HepG2 (cell line): Measurements from ENCODE around the gene AAMP. TPM values are rescaled to one million over a fixed set of nuclear protein-coding genes. Genes with fewer than 3 reads are reported as not detected.

Experiments
- CCAR2 ChIP-seq: fragments of 200-400 bp; formaldehyde crosslinking; optimal IDR thresholded peaks from 2 replicates; pipeline ENCODE3; 2018; ENCODE audit warnings: low read depth, mild to moderate bottlenecking, low read length, moderate library complexity
- HDAC6 ChIP-seq: fragments of 200-600 bp; sonication (generic); IDR thresholded peaks from 2 replicates; pipeline ENCODE4 v1.7.0; 2017; ENCODE audit warnings: mild to moderate bottlenecking, antibody characterized with exemption, low read length, low read depth
- HNRNPH1 ChIP-seq: fragments of 200-400 bp; formaldehyde crosslinking; optimal IDR thresholded peaks from 2 replicates; pipeline ENCODE3; 2017; ENCODE audit warnings: mild to moderate bottlenecking, low read depth, low read length
- IRX3 ChIP-seq: sonication (generic); formaldehyde crosslinking; IDR thresholded peaks from 2 replicates; pipeline ENCODE4 v1.8.1; 2023; ENCODE audit warnings: mild to moderate bottlenecking, low read depth, missing genetic modification reagents, borderline replicate concordance
- KLF16 ChIP-seq, 2 experiments: sonication (generic) in 1 of 2; formaldehyde crosslinking in 1 of 2; IDR thresholded peaks; 2 replicates each; pipeline versions ENCODE4 v1.6.1 to v1.8.0; 2016 to 2023; ENCODE audit warnings: missing genetic modification reagents in 2 of 2, missing compliant biosample characterization in 1 of 2
- MATR3 ChIP-seq: sonication (generic); formaldehyde crosslinking; IDR thresholded peaks from 2 replicates; pipeline ENCODE4 v1.4.0; 2020; ENCODE audit warnings: missing genetic modification reagents
- NFIB ChIP-seq: sonication (generic); formaldehyde crosslinking; IDR thresholded peaks from 2 replicates; pipeline ENCODE4 v1.9.0; 2021; ENCODE audit warnings: missing genetic modification reagents, mild to moderate bottlenecking, borderline replicate concordance
- NFIC ChIP-seq: IDR thresholded peaks from 2 replicates; pipeline ENCODE4 v1.6.1; 2012; ENCODE audit warnings: mild to moderate bottlenecking, low read length, inconsistent platforms
- NONO ChIP-seq, 2 experiments: fragments of 450-650 bp in 1 of 2; sonication (generic) in 1 of 2; formaldehyde crosslinking in 1 of 2; IDR thresholded peaks in 1 of 2; conservative IDR thresholded peaks in 1 of 2; 2 replicates each; pipeline versions ENCODE4 v1.6.1 to v1.8.0; 2017 to 2022; ENCODE audit warnings: mild to moderate bottlenecking in 1 of 2, missing genetic modification reagents in 1 of 2, moderate library complexity in 1 of 2
- NR2F6 ChIP-seq, 2 experiments: IDR thresholded peaks; 2 replicates each; pipeline ENCODE4 v1.6.1; 2016; ENCODE audit warnings: antibody characterized with exemption in 1 of 2, mild to moderate bottlenecking in 1 of 2
- TBL1XR1 ChIP-seq: fragments of 150-350 bp; IDR thresholded peaks from 2 replicates; pipeline ENCODE4 v1.6.1; 2014; ENCODE audit warnings: borderline replicate concordance, low read length; ENCODE audit not compliant: partially characterized antibody
- ZKSCAN8 ChIP-seq: IDR thresholded peaks from 2 replicates; pipeline ENCODE4 v1.6.1; 2016; ENCODE audit warnings: borderline replicate concordance, missing genetic modification reagents, missing compliant biosample characterization
- ZNF160 ChIP-seq: sonication (generic); formaldehyde crosslinking; IDR thresholded peaks from 2 replicates; pipeline ENCODE4 v1.8.0; 2022; ENCODE audit warnings: mild to moderate bottlenecking, inconsistent platforms, missing genetic modification reagents
- ZNF709 ChIP-seq: sonication (generic); formaldehyde crosslinking; IDR thresholded peaks from 2 replicates; pipeline ENCODE4 v1.5.0; 2020; ENCODE audit warnings: mild to moderate bottlenecking, missing genetic modification reagents
- ZNF776 ChIP-seq: sonication (generic); formaldehyde crosslinking; IDR thresholded peaks from 2 replicates; pipeline ENCODE4 v1.4.0; 2020; ENCODE audit warnings: mild to moderate bottlenecking, missing genetic modification reagents
- ZSCAN31 ChIP-seq: sonication (generic); formaldehyde crosslinking; IDR thresholded peaks from 2 replicates; pipeline ENCODE4 v1.5.0; 2020; ENCODE audit warnings: low read depth, mild to moderate bottlenecking, missing genetic modification reagents
- polyA plus RNA-seq, 8 experiments: library from polyadenylated mRNA; depleted of rRNA in 3 of 8; stranded (reverse) in 7 of 8; unstranded in 1 of 8; fragments of >200 nt; fragmentation: Illumina TruSeq in 4 of 8; extraction: Trizol in 4 of 8; gene quantifications; 2 replicates each; pipeline versions ENCODE4 v1.2.1 to v1.2.3, GENCODE V29; 2011 to 2016; ENCODE audit warnings: low read depth in 4 of 8, missing spikeins in 1 of 8, mixed read lengths in 1 of 8; ENCODE audit not compliant: insufficient read depth in 1 of 8
- total RNA-seq, 5 experiments: library from RNA; depleted of rRNA; stranded (reverse); fragments of >200 nt; fragmentation: Illumina TruSeq; extraction: Trizol; gene quantifications; 2 replicates each; pipeline ENCODE4 v1.2.3, GENCODE V29; 2016; ENCODE audit warnings: low read depth in 1 of 5
- TF ChIP-seq, protein P1 (sequence below): IDR thresholded peaks from 2 replicates; pipeline ENCODE4 v1.6.1; 2016
- TF ChIP-seq, protein P2 (sequence below): sonication (generic); formaldehyde crosslinking; IDR thresholded peaks from 2 replicates; pipeline ENCODE4 v1.5.0; 2020; ENCODE audit warnings: missing genetic modification reagents
- TF ChIP-seq, protein P3 (sequence below): sonication (generic); formaldehyde crosslinking; IDR thresholded peaks from 2 replicates; pipeline ENCODE4 v1.4.0; 2020; ENCODE audit warnings: mild to moderate bottlenecking, missing genetic modification reagents
- TF ChIP-seq, protein P4 (sequence below): sonication (generic); formaldehyde crosslinking; IDR thresholded peaks from 2 replicates; pipeline ENCODE4 v1.8.1; 2022; ENCODE audit warnings: mild to moderate bottlenecking, missing genetic modification reagents

The AAMP gene
- total and polyA plus RNA-seq, 2 of the 13 experiments (the other 11 are each of a cell fraction or from before 2014, with no cell fraction given) = 110 to 186 TPM

DNA sequence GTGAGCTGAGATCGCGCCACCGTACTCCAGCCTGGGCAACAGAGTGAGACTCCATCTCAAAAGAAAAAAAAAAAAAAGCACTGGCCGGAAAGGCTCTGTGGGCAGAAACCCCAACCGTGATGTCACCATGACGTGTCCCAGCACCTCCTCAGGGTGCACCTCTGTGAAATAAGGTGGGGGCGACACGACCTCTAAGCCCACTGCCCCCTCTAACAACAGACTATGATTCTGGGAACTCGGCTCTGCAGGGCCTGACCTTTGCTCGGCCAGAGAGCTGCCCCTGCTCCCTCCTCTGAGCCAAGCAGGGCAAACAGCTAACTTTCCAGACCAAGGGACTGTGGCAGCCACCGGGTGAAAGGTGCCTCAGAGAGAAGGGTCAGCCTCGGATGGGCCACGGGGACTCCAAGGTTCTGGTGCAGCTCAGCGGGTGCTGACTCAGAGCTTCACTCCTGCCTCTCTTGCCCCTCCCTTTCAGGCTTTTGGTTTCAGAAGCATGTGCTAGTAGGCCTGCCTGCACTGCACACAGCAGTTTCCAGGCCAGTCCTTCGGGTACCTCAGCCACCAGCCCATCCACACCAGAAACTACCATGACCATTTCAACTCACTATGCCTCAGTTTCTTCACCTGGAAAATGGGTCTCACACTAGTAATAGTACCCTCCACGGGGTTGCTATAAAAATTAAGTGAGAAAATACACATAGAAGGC, 14.3 kb upstream of the AAMP start (continued):
- TF ChIP-seq KLF16 (CRISPR knock-in tag; IDR thresholded peaks at IDR 0.05) (peak in 1 of 2 experiments; percentile 23; a peak in 1 of 4 replicates), ZSCAN31 (0 out of 2 replicates have a peak, but pooled peaks have one; percentile 73), ZNF709 (CRISPR knock-in tag) (no peak), ZNF776 (CRISPR knock-in tag) (no peak), TBL1XR1 (no peak), NFIB (CRISPR knock-in tag) (no peak), NONO (IDR thresholded peaks at IDR 0.05) (no peak), NONO (CRISPR knock-in tag; conservative IDR thresholded peaks at IDR 0.05) (no peak), CCAR2 (no peak), NR2F6 (IDR thresholded peaks at IDR 0.05) (peak; percentile 67; the same call in 1 of the 2 replicates), NR2F6 (CRISPR knock-in tag; IDR thresholded peaks at IDR 0.05) (peak; percentile 75), ZKSCAN8 (CRISPR knock-in tag) (no peak), NFIC (no peak), MATR3 (CRISPR knock-in tag) (no peak), ZNF160 (CRISPR knock-in tag) (no peak), HNRNPH1 (no peak), HDAC6 (no peak), IRX3 (CRISPR knock-in tag) (no peak)
- TF ChIP-seq, protein P1, sequence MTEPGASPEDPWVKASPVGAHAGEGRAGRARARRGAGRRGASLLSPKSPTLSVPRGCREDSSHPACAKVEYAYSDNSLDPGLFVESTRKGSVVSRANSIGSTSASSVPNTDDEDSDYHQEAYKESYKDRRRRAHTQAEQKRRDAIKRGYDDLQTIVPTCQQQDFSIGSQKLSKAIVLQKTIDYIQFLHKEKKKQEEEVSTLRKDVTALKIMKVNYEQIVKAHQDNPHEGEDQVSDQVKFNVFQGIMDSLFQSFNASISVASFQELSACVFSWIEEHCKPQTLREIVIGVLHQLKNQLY (CRISPR knock-in tag) = no peak
- TF ChIP-seq, protein P2, sequence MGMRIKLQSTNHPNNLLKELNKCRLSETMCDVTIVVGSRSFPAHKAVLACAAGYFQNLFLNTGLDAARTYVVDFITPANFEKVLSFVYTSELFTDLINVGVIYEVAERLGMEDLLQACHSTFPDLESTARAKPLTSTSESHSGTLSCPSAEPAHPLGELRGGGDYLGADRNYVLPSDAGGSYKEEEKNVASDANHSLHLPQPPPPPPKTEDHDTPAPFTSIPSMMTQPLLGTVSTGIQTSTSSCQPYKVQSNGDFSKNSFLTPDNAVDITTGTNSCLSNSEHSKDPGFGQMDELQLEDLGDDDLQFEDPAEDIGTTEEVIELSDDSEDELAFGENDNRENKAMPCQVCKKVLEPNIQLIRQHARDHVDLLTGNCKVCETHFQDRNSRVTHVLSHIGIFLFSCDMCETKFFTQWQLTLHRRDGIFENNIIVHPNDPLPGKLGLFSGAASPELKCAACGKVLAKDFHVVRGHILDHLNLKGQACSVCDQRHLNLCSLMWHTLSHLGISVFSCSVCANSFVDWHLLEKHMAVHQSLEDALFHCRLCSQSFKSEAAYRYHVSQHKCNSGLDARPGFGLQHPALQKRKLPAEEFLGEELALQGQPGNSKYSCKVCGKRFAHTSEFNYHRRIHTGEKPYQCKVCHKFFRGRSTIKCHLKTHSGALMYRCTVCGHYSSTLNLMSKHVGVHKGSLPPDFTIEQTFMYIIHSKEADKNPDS = no peak
- TF ChIP-seq, protein P3, sequence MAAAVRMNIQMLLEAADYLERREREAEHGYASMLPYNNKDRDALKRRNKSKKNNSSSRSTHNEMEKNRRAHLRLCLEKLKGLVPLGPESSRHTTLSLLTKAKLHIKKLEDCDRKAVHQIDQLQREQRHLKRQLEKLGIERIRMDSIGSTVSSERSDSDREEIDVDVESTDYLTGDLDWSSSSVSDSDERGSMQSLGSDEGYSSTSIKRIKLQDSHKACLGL = no peak; the same call in 1 of the 2 replicates
- TF ChIP-seq, protein P4, sequence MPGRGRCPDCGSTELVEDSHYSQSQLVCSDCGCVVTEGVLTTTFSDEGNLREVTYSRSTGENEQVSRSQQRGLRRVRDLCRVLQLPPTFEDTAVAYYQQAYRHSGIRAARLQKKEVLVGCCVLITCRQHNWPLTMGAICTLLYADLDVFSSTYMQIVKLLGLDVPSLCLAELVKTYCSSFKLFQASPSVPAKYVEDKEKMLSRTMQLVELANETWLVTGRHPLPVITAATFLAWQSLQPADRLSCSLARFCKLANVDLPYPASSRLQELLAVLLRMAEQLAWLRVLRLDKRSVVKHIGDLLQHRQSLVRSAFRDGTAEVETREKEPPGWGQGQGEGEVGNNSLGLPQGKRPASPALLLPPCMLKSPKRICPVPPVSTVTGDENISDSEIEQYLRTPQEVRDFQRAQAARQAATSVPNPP = no peak
